Panc1 (cell line): ENCODE results near the gene DSCAM. TPM values are rescaled to one million over a fixed set of nuclear protein-coding genes. Genes with fewer than 3 reads are reported as not detected.

Experiments
- ATAC-seq: fragments of 200-7000 bp; cut with Tn5 transposase; 2 replicates; pipeline ENCODE4 v1.9.1; 2020; ENCODE audit warnings: mild to moderate bottlenecking, moderate library complexity
- BruUV-seq: library from RNA; stranded (reverse); fragments of 400-500 nt; replicated peaks from 2 replicates; lab custom pipeline; 2021; lab: Mats Ljungman, UMichigan
- CTCF ChIA-PET: fragments of 300-600 bp; sonication (Branson Sonifier 250); formaldehyde crosslinking; loops from one replicate; lab custom pipeline; 2022; ENCODE audit warnings: antibody characterized with exemption; lab: Charles Lee
- POLR2A ChIA-PET: fragments of 300-600 bp; sonication (Branson Sonifier 250); formaldehyde crosslinking; loops from one replicate; lab custom pipeline; 2022; ENCODE audit warnings: antibody characterized with exemption; lab: Charles Lee
- DNase-seq: peaks from one replicate; pipeline ENCODE4 v3.0.0-alpha.2; 2010; ENCODE audit warnings: low read depth, low spot score
- H3K27ac ChIP-seq: 2 replicates; pipeline ENCODE4 v1.5.1; 2011; ENCODE audit warnings: mild to moderate bottlenecking, low read length, inconsistent platforms
- H3K27me3 ChIP-seq: fragments of 200-500 bp; sonication (Bioruptor generic); 2 replicates; pipeline ENCODE4 v1.6.0; 2014; ENCODE audit warnings: low read length, inconsistent platforms; ENCODE audit not compliant: control insufficient read depth, insufficient read depth
- H3K36me3 ChIP-seq: fragments of 200-500 bp; sonication (Bioruptor generic); 2 replicates; pipeline ENCODE4 v1.5.1; 2014; ENCODE audit warnings: inconsistent platforms, mild to moderate bottlenecking, low read length, moderate library complexity; ENCODE audit not compliant: control insufficient read depth, insufficient read depth
- H3K4me1 ChIP-seq: 2 replicates; pipeline ENCODE4 v1.5.1; 2011; ENCODE audit warnings: inconsistent platforms, mild to moderate bottlenecking, low read length, moderate library complexity; ENCODE audit not compliant: control insufficient read depth, insufficient read depth
- H3K4me3 ChIP-seq, 2 experiments: 2 replicates each; pipeline ENCODE4 v1.5.1; 2011 to 2012; ENCODE audit warnings: low read depth in 2 of 2, low read length in 2 of 2, mild to moderate bottlenecking in 2 of 2, inconsistent platforms in 1 of 2, moderate library complexity in 1 of 2
- H3K9me3 ChIP-seq: fragments of 200-500 bp; sonication (Bioruptor generic); 2 replicates; pipeline ENCODE4 v1.5.1; 2014; ENCODE audit warnings: low read depth, mild to moderate bottlenecking, inconsistent platforms, low read length, moderate library complexity; ENCODE audit not compliant: control insufficient read depth, insufficient read depth
- CTCF ChIP-seq: fragments of 450-650 bp; IDR thresholded peaks from 2 replicates; pipeline ENCODE4 v1.5.1; 2017; ENCODE audit warnings: mild to moderate bottlenecking
- POLR2AphosphoS5 ChIP-seq: IDR thresholded peaks from 2 replicates; pipeline ENCODE4 v1.6.1; 2012; ENCODE audit warnings: mild to moderate bottlenecking, low read depth, low read length, moderate library complexity
- SIN3A ChIP-seq: IDR thresholded peaks from 2 replicates; pipeline ENCODE4 v1.6.1; 2012; ENCODE audit warnings: low read depth, mild to moderate bottlenecking, low read length, moderate library complexity, borderline replicate concordance; ENCODE audit not compliant: insufficient read depth
- TCF7L2 ChIP-seq: IDR thresholded peaks from 2 replicates; pipeline ENCODE4 v1.6.1; 2011; ENCODE audit warnings: mild to moderate bottlenecking, low read depth, low read length, inconsistent platforms
- in situ Hi-C: cut with HindIII; loops from 2 replicates; pipeline ENCODE4 v1.10.0; 2016; ENCODE audit warnings: low sequenced_read_pairs, low pct_unique_long_range_greater_than_20kb
- intact Hi-C: fragments of 100-400 bp; cut with micrococcal nuclease; formaldehyde crosslinking; loops from one replicate; pipeline ENCODE4 v1.10.0; 2022; ENCODE audit not compliant: unreplicated experiment
- total RNA-seq: library from RNA; stranded (reverse); gene quantifications from one replicate; pipeline ENCODE4 v1.2.1, GENCODE V29; 2021; ENCODE audit not compliant: unreplicated experiment
- TF ChIP-seq, protein P1 (sequence below), 2 experiments: IDR thresholded peaks; 2 replicates each; pipeline ENCODE4 v1.6.1; 2011 to 2012; ENCODE audit warnings: low read depth in 2 of 2, control low read depth in 1 of 2, low read length in 1 of 2, mild to moderate bottlenecking in 1 of 2, moderate library complexity in 1 of 2; ENCODE audit not compliant: insufficient read depth in 1 of 2

Gene DSCAM
- total RNA-seq, 1 experiment from 2014 or later = not detected

GRCh38 chr21:40002978-40003377 is 844.0 kb downstream of the DSCAM start:
- no peak for ATAC-seq
- no peak overlapping the region for H3K4me3 ChIP-seq
- CTCF ChIA-PET = no interaction called here
- no peak for DNase-seq
- H3K36me3 ChIP-seq = no peaks in the 10 kb centered on the region
- H3K9me3 ChIP-seq = no peaks in the 10 kb centered on the region
- no peaks in the 10 kb centered on the region for H3K4me1 ChIP-seq
- in situ Hi-C loops = no loop called here
- TF ChIP-seq SIN3A (no peak), POLR2AphosphoS5 (no peak), TCF7L2 (no peak), CTCF (no peak)
- TF ChIP-seq, protein P1, sequence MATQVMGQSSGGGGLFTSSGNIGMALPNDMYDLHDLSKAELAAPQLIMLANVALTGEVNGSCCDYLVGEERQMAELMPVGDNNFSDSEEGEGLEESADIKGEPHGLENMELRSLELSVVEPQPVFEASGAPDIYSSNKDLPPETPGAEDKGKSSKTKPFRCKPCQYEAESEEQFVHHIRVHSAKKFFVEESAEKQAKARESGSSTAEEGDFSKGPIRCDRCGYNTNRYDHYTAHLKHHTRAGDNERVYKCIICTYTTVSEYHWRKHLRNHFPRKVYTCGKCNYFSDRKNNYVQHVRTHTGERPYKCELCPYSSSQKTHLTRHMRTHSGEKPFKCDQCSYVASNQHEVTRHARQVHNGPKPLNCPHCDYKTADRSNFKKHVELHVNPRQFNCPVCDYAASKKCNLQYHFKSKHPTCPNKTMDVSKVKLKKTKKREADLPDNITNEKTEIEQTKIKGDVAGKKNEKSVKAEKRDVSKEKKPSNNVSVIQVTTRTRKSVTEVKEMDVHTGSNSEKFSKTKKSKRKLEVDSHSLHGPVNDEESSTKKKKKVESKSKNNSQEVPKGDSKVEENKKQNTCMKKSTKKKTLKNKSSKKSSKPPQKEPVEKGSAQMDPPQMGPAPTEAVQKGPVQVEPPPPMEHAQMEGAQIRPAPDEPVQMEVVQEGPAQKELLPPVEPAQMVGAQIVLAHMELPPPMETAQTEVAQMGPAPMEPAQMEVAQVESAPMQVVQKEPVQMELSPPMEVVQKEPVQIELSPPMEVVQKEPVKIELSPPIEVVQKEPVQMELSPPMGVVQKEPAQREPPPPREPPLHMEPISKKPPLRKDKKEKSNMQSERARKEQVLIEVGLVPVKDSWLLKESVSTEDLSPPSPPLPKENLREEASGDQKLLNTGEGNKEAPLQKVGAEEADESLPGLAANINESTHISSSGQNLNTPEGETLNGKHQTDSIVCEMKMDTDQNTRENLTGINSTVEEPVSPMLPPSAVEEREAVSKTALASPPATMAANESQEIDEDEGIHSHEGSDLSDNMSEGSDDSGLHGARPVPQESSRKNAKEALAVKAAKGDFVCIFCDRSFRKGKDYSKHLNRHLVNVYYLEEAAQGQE (IDR thresholded peaks at IDR 0.05; ENCODE audit: insufficient read depth in 1 of 2, low read depth in 2 of 2, low read length in 1 of 2) = no peak
- POLR2A ChIA-PET = no interaction called here
- no peak overlapping the region for H3K27ac ChIP-seq
- no peaks in the 10 kb centered on the region for H3K27me3 ChIP-seq
- intact Hi-C loops = no loop called here
- BruUV-seq = no TSS peak

- TF ChIP-seq POLR2AphosphoS5 = no peak
- TF ChIP-seq TCF7L2 = no peak
- ATAC-seq = no peak
- H3K27me3 ChIP-seq = no peaks in the 10 kb centered on the region
- no peaks in the 10 kb centered on the region for H3K36me3 ChIP-seq
- no peaks in the 10 kb centered on the region for H3K9me3 ChIP-seq
- in situ Hi-C loops = no loop called here
- no peak overlapping the region for H3K27ac ChIP-seq
- no peak overlapping the region for H3K4me3 ChIP-seq
- intact Hi-C loops = no loop called here
- POLR2A ChIA-PET = no interaction called here
- BruUV-seq = no TSS peak
- CTCF ChIA-PET = no interaction called here
- DNase-seq = no peak
- H3K4me1 ChIP-seq = no peaks in the 10 kb centered on the region
Observed at GRCh38 chr21:39984286-39984991, 862.5 kb downstream of the DSCAM start.

- Histone ChIP-seq H3K36me3 (no peaks in the 10 kb centered on the region), H3K27ac (no peak overlapping the region), H3K9me3 (no peaks in the 10 kb centered on the region), H3K4me3 (no peak overlapping the region), H3K4me1 (no peaks in the 10 kb centered on the region), H3K27me3 (no peaks in the 10 kb centered on the region)
- intact Hi-C loops (no loop called here), in situ Hi-C loops (no loop called here)
- POLR2A ChIA-PET = no interaction called here
- no peak for DNase-seq
- no peak for ATAC-seq
- TF ChIP-seq CTCF = no peak
- TF ChIP-seq POLR2AphosphoS5 = no peak
- TF ChIP-seq, protein P1 (IDR thresholded peaks at IDR 0.05; ENCODE audit: insufficient read depth in 1 of 2, low read depth in 2 of 2, low read length in 1 of 2) = no peak
- no peak for TF ChIP-seq TCF7L2
- TF ChIP-seq SIN3A = no peak
- BruUV-seq = no TSS peak
- CTCF ChIA-PET = no interaction called here
Observed at GRCh38 chr21:39980241-39980820, 866.6 kb downstream of the DSCAM start.
